ENCODE data around the gene EIF5A. TPM values are rescaled to one million over a fixed set of nuclear protein-coding genes. Genes with fewer than 3 reads are reported as not detected.

Gene EIF5A
- total RNA-seq, 1 experiment from 2014 or later: 1,140 TPM

- Histone ChIP-seq H2AFZ (ENCODE audit: low read length) (no peak overlapping the region), H3K9ac (ENCODE audit: low read length) (no peak overlapping the region), H3K4me1 (ENCODE audit: insufficient read depth, low read length) (peaks cover 10% of the 10 kb centered on the region), H3K36me3 (ENCODE audit: low read depth, low read length) (no peaks in the 10 kb centered on the region), H3K79me2 (ENCODE audit: low read length) (no peaks in the 10 kb centered on the region), H3F3A (ENCODE audit: low read length, unreplicated experiment) (no peaks in the 10 kb centered on the region), H4K20me1 (ENCODE audit: low read length) (no peaks in the 10 kb centered on the region), H3K9me3 (ENCODE audit: low read length) (no peaks in the 10 kb centered on the region), H3K4me3 (ENCODE audit: low read length) (no peak overlapping the region), H3K4me2 (ENCODE audit: low read length) (no peak overlapping the region), H3K27me3 (ENCODE audit: low read length) (no peaks in the 10 kb centered on the region), H3K9me2 (replicated peaks; ENCODE audit: low read length) (no peaks in the 10 kb centered on the region), H3K27ac (ENCODE audit: low read length) (no peak overlapping the region)
- TF ChIP-seq EZH2phosphoT487 (IDR thresholded peaks at IDR 0.05; ENCODE audit: borderline replicate concordance, low read length) (no peak), CTCF (conservative IDR thresholded peaks at IDR 0.05; ENCODE audit: low read depth, low read length) (no peak), EZH2 (IDR thresholded peaks at IDR 0.05; ENCODE audit: low read length, unreplicated experiment) (no peak)
- ATAC-seq (no peak), DNase-seq (no peak)
- no TSS peak for BruUV-seq (replicated peaks)
- POLR2A ChIA-PET (ENCODE audit: unreplicated experiment): no interaction called here
- intact Hi-C loops (cut with micrococcal nuclease): no loop called here
- CTCF ChIA-PET: interaction anchor here (0.6 to 1.2 kb wide), 2 partner anchors 9 to 14 kb away, joined by 3 read pairs; no protein-coding TSS in a partner anchor
These were observed 24.6 kb upstream of the EIF5A start for GRCh38 chr17:7282752-7283321.

GRCh38 chr17:7283471-7284216 is 23.8 kb upstream of the EIF5A start:
- Histone ChIP-seq H2AFZ (ENCODE audit: low read length) (no peak overlapping the region), H3K79me2 (ENCODE audit: low read length) (no peaks in the 10 kb centered on the region), H3K4me3 (ENCODE audit: low read length) (no peak overlapping the region), H4K20me1 (ENCODE audit: low read length) (no peaks in the 10 kb centered on the region), H3K36me3 (ENCODE audit: low read depth, low read length) (no peaks in the 10 kb centered on the region), H3F3A (ENCODE audit: low read length, unreplicated experiment) (no peaks in the 10 kb centered on the region), H3K4me1 (ENCODE audit: insufficient read depth, low read length) (peaks cover 10% of the 10 kb centered on the region), H3K9ac (ENCODE audit: low read length) (no peak overlapping the region), H3K9me3 (ENCODE audit: low read length) (no peaks in the 10 kb centered on the region), H3K4me2 (ENCODE audit: low read length) (no peak overlapping the region), H3K27me3 (ENCODE audit: low read length) (no peaks in the 10 kb centered on the region), H3K9me2 (replicated peaks; ENCODE audit: low read length) (no peaks in the 10 kb centered on the region), H3K27ac (ENCODE audit: low read length) (no peak overlapping the region)
- DNase-seq: no peak
- TF ChIP-seq EZH2phosphoT487 (IDR thresholded peaks at IDR 0.05; ENCODE audit: borderline replicate concordance, low read length): no peak
- intact Hi-C loops (cut with micrococcal nuclease): no loop called here
- ChIA-PET POLR2A (ENCODE audit: unreplicated experiment) (no interaction called here), CTCF (no interaction called here)
- BruUV-seq (replicated peaks): no TSS peak
- ATAC-seq: no peak

- Histone ChIP-seq H3K36me3 (ENCODE audit: low read depth, low read length) (no peaks in the 10 kb centered on the region), H3K27me3 (ENCODE audit: low read length) (no peaks in the 10 kb centered on the region), H3K4me2 (ENCODE audit: low read length) (no peak overlapping the region), H2AFZ (ENCODE audit: low read length) (no peak overlapping the region), H3K27ac (ENCODE audit: low read length) (no peak overlapping the region), H3K9ac (ENCODE audit: low read length) (no peak overlapping the region), H3K4me3 (ENCODE audit: low read length) (no peak overlapping the region), H3K4me1 (ENCODE audit: insufficient read depth, low read length) (peaks cover 10% of the 10 kb centered on the region), H4K20me1 (ENCODE audit: low read length) (no peaks in the 10 kb centered on the region), H3K9me3 (ENCODE audit: low read length) (no peaks in the 10 kb centered on the region), H3F3A (ENCODE audit: low read length, unreplicated experiment) (no peaks in the 10 kb centered on the region), H3K9me2 (replicated peaks; ENCODE audit: low read length) (no peaks in the 10 kb centered on the region), H3K79me2 (ENCODE audit: low read length) (no peaks in the 10 kb centered on the region)
- BruUV-seq (replicated peaks): no TSS peak
- intact Hi-C loops (cut with micrococcal nuclease): no loop called here
- DNase-seq (no peak), ATAC-seq (no peak)
- POLR2A ChIA-PET (ENCODE audit: unreplicated experiment): no interaction called here
- CTCF ChIA-PET: no interaction called here
- no peak for TF ChIP-seq EZH2 (IDR thresholded peaks at IDR 0.05; ENCODE audit: low read length, unreplicated experiment)
- TF ChIP-seq EZH2phosphoT487 (IDR thresholded peaks at IDR 0.05; ENCODE audit: borderline replicate concordance, low read length): no peak
- TF ChIP-seq CTCF (conservative IDR thresholded peaks at IDR 0.05; ENCODE audit: low read depth, low read length): no peak
These were observed 22.5 kb upstream of the EIF5A start for GRCh38 chr17:7284911-7285310.
